Uterus (tissue), 2 donors: ENCODE measurements around the gene LGALS1.

ENCODE experiments used
- POLR2A ChIP-seq, 2 donors: fragments of 450-650 bp; IDR thresholded peaks; one replicate each; pipeline ENCODE4 v1.6.1; 2016; ENCODE audit warnings: antibody characterized with exemption in 2 of 2, mild to moderate bottlenecking in 1 of 2, moderate library complexity in 1 of 2
- TF ChIP-seq, protein P1 (sequence below), 4 experiments: fragments of 200-600 bp in 2 of 4; fragments of 450-650 bp in 2 of 4; sonication (generic) in 2 of 4; IDR thresholded peaks; one replicate each; pipeline ENCODE4 v1.5.1; 2016 to 2019; ENCODE audit warnings: antibody characterized with exemption in 4 of 4, mild to moderate bottlenecking in 2 of 4, moderate library complexity in 1 of 4

DNA sequence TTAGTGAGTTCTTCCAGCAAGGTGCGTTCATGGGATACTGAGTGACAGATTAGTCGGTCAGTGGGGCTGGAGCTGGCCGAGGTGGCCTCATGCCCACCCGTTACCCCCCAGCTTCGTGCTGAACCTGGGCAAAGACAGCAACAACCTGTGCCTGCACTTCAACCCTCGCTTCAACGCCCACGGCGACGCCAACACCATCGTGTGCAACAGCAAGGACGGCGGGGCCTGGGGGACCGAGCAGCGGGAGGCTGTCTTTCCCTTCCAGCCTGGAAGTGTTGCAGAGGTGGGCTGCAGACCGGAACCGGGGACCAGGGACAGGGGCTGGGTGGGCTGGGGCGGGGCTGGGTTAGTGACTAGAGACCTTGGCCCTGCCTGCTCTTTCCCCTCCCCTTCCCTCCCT lies 2.9 kb downstream of the LGALS1 start:
- TF ChIP-seq, protein P1, sequence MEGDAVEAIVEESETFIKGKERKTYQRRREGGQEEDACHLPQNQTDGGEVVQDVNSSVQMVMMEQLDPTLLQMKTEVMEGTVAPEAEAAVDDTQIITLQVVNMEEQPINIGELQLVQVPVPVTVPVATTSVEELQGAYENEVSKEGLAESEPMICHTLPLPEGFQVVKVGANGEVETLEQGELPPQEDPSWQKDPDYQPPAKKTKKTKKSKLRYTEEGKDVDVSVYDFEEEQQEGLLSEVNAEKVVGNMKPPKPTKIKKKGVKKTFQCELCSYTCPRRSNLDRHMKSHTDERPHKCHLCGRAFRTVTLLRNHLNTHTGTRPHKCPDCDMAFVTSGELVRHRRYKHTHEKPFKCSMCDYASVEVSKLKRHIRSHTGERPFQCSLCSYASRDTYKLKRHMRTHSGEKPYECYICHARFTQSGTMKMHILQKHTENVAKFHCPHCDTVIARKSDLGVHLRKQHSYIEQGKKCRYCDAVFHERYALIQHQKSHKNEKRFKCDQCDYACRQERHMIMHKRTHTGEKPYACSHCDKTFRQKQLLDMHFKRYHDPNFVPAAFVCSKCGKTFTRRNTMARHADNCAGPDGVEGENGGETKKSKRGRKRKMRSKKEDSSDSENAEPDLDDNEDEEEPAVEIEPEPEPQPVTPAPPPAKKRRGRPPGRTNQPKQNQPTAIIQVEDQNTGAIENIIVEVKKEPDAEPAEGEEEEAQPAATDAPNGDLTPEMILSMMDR (IDR thresholded peaks at IDR 0.05), result no peak
- TF ChIP-seq POLR2A (IDR thresholded peaks at IDR 0.05), result no peak
